IPS-NIHi11 (cell line): ENCODE measurements around the gene TMSB4X.
"Not testable (repeated sequence)": the region's sequence is repeated elsewhere in the genome, so short reads cannot be mapped to it uniquely, and the experiment has no call there.

Experiments
- DNase-seq: peaks from one replicate; pipeline ENCODE4 v3.0.0; 2012; ENCODE audit warnings: mixed read lengths, low spot score

Gene TMSB4X

GRCh38 chrX:12955882-12956703 is 18.8 kb upstream of the TMSB4X start:
- DNase-seq, result no peak

GRCh38 chrX:12956704-12957534 is 18.0 kb upstream of the TMSB4X start:
- DNase-seq, result peak; percentile 29

- DNase-seq, result no peak
Observed at GRCh38 chrX:12958059-12958458, 16.9 kb upstream of the TMSB4X start.

GRCh38 chrX:12958461-12958860 is 16.4 kb upstream of the TMSB4X start:
- no peak for DNase-seq

GRCh38 chrX:12961196-12961718 is 13.7 kb upstream of the TMSB4X start:
- DNase-seq, result no peak

- DNase-seq, result no peak
Observed at GRCh38 chrX:12962041-12962504, 12.8 kb upstream of the TMSB4X start.

- DNase-seq, result not testable (repeated sequence)
Observed at GRCh38 chrX:12963210-12963850, 11.6 kb upstream of the TMSB4X start.

- DNase-seq, result no peak
Observed at GRCh38 chrX:12965131-12965940, 9.6 kb upstream of the TMSB4X start.

GRCh38 chrX:12966151-12966550 is 8.8 kb upstream of the TMSB4X start:
- DNase-seq, result no peak

- DNase-seq, result no peak
Observed at GRCh38 chrX:12967711-12968465, 7.0 kb upstream of the TMSB4X start.

- DNase-seq, result peak; percentile 17
Observed at GRCh38 chrX:12970691-12971202, 4.2 kb upstream of the TMSB4X start.

- no peak for DNase-seq
Observed at GRCh38 chrX:12971282-12972003, 3.5 kb upstream of the TMSB4X start.

GRCh38 chrX:12972243-12972642 is 2.7 kb upstream of the TMSB4X start:
- no peak for DNase-seq

GRCh38 chrX:12972878-12973560 is 1.9 kb upstream of the TMSB4X start:
- DNase-seq, result no peak

- no peak for DNase-seq
Observed at GRCh38 chrX:12973561-12974304, 1.2 kb upstream of the TMSB4X start.

- DNase-seq, result peak; percentile 37
Observed at GRCh38 chrX:12974305-12974795, 560 bp upstream of the TMSB4X start.

GRCh38 chrX:12975670-12975965 is 708 bp downstream of the TMSB4X start:
- DNase-seq, result no peak

GRCh38 chrX:12975991-12976558 is 1.2 kb downstream of the TMSB4X start:
- peak; percentile 38 for DNase-seq
